Central memory CD8-positive, alpha-beta T cell (primary cell): ENCODE results near the gene RBP5.
"Not testable (repeated sequence)": the region's sequence is repeated elsewhere in the genome, so short reads cannot be mapped to it uniquely, and the experiment has no call there.

ENCODE experiments used
- ATAC-seq: fragments of 150-1000 bp; cut with Tn5 transposase; replicated peaks from 2 replicates; pipeline ENCODE4 v1.10.0; 2022; ENCODE audit warnings: mild to moderate bottlenecking, moderate FRiP score, moderate number of reproducible peaks; ENCODE audit not compliant: poor library complexity, severe bottlenecking; ENCODE audit errors: extremely low read depth
- DNase-seq, 2 donors: peaks; one replicate each; pipeline ENCODE4 v3.0.0; 2021; ENCODE audit warnings: low spot score in 2 of 2
- H3K27ac Mint-ChIP-seq: one replicate; pipeline ENCODE4 v1.8.0; 2022; ENCODE audit warnings: low read depth, mild to moderate bottlenecking, moderate library complexity, mixed read lengths
- H3K27me3 Mint-ChIP-seq: one replicate; pipeline ENCODE4 v1.8.0; 2022; ENCODE audit warnings: mixed read lengths
- H3K36me3 Mint-ChIP-seq: one replicate; pipeline ENCODE4 v1.8.0; 2022; ENCODE audit warnings: mild to moderate bottlenecking, moderate library complexity, mixed read lengths; ENCODE audit not compliant: insufficient read depth
- H3K4me1 Mint-ChIP-seq: one replicate; pipeline ENCODE4 v1.8.0; 2022; ENCODE audit warnings: mixed read lengths
- H3K4me3 Mint-ChIP-seq: one replicate; pipeline ENCODE4 v1.8.0; 2022; ENCODE audit warnings: mild to moderate bottlenecking, moderate library complexity, mixed read lengths
- H3K9me3 Mint-ChIP-seq: one replicate; pipeline ENCODE4 v1.8.0; 2022; ENCODE audit warnings: mixed read lengths

The RBP5 gene

GRCh38 chr12:7116196-7116595 lies 12.5 kb downstream of the RBP5 start:
- ATAC-seq (no peak), DNase-seq (no peak)
- H3K36me3 Mint-ChIP-seq, result peaks cover 2% of the 10 kb centered on the region
- H3K4me3 Mint-ChIP-seq, result no peak overlapping the region
- no peaks in the 10 kb centered on the region for H3K27me3 Mint-ChIP-seq
- no peak overlapping the region for H3K27ac Mint-ChIP-seq
- H3K9me3 Mint-ChIP-seq, result no peaks in the 10 kb centered on the region
- H3K4me1 Mint-ChIP-seq, result peaks cover 9% of the 10 kb centered on the region

DNA sequence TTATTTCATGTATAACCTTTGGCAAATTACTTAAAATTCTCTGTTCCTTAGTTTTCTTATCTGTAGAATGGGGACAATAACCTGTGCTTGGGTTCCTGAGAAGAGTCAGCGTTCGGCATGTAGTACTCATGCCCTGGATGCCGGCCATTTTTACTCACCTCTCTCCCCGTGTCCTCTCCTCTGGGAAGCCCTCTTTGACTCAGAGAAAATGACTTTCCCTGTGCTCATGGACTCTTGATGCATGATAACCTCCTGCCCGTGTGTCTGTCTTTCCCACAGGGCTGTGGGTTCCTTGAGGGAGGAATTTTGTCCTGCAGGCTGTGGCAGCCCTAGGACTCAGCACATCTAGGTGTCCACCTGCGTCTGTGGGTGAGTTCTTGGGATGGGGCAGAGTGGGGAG lies 13.8 kb downstream of the RBP5 start:
- no peak for ATAC-seq

DNA sequence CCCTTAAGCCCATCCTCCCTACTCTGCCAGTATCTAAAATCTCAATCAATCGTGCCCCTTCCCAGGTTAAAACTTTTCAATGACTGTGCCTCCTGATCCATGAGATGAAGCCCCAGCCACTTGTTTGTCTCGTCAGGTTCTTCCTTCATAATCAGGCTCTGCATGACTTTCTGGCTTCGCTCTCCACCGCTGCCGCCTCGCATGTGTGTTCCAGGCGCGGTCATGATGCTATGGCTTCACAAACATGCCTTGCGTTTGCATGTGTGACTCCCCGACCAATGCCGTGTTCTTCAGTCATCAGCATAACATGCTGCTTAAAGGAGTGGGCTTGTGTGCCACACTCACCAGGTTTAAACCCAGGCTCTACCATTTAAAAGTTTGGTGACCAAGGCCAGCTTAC lies 14.7 kb downstream of the RBP5 start:
- Mint-ChIP-seq H3K27ac (peak overlapping the region; percentile 73), H3K4me1 (peaks cover 26% of the 10 kb centered on the region), H3K36me3 (peaks cover 5% of the 10 kb centered on the region), H3K9me3 (no peaks in the 10 kb centered on the region), H3K4me3 (no peak overlapping the region), H3K27me3 (no peaks in the 10 kb centered on the region)
- no peak for DNase-seq
- no peak for ATAC-seq

More for the DNA sequence above, 13.8 kb downstream of the RBP5 start:
- Mint-ChIP-seq H3K27me3 (no peaks in the 10 kb centered on the region), H3K9me3 (no peaks in the 10 kb centered on the region), H3K27ac (peak overlapping the region; percentile 51), H3K36me3 (peaks cover 3% of the 10 kb centered on the region), H3K4me1 (peaks cover 19% of the 10 kb centered on the region), H3K4me3 (no peak overlapping the region)
- no peak for DNase-seq

DNA sequence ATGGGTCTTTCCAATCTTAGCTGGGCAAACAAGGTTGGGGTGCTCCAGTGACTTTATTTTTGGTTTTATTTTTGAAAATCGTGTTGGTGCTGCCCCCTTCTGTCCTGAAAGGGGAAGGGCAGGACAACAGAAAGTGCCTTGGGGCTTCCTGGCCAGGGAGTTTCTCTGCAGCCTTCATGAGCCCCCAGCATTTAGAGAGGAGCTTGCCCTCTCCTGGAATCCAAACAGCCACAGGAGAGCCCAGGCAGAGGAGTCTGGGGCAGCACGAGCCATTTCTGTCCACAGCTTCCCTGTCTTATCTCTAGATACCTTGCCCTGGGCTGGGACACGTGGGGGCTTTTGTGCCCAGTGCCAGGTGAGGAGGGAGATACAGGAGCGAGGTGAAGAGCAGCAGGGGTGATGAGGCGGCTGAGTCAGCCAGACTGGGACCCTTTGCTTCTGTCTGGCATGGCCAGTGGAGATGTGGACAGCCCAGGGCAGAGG lies 15.3 kb downstream of the RBP5 start:
- peaks cover 7% of the 10 kb centered on the region for H3K36me3 Mint-ChIP-seq
- no peak overlapping the region for H3K4me3 Mint-ChIP-seq
- H3K9me3 Mint-ChIP-seq, result no peaks in the 10 kb centered on the region
- H3K27ac Mint-ChIP-seq, result peak overlapping the region; percentile 73
- no peaks in the 10 kb centered on the region for H3K27me3 Mint-ChIP-seq
- H3K4me1 Mint-ChIP-seq, result peaks cover 28% of the 10 kb centered on the region
- peak in 1 of 2 donors; percentile 32 for DNase-seq
- no peak for ATAC-seq

GRCh38 chr12:7112041-7112440 lies 16.6 kb downstream of the RBP5 start:
- ATAC-seq, result no peak
- Mint-ChIP-seq H3K4me3 (no peak overlapping the region), H3K4me1 (peaks cover 38% of the 10 kb centered on the region), H3K27me3 (no peaks in the 10 kb centered on the region), H3K36me3 (peaks cover 7% of the 10 kb centered on the region), H3K9me3 (no peaks in the 10 kb centered on the region), H3K27ac (no peak overlapping the region)
- no peak for DNase-seq

GRCh38 chr12:7110661-7111060 lies 18.0 kb downstream of the RBP5 start:
- H3K4me3 Mint-ChIP-seq, result no peak overlapping the region
- ATAC-seq, result no peak
- H3K9me3 Mint-ChIP-seq, result peaks cover 4% of the 10 kb centered on the region
- peaks cover 51% of the 10 kb centered on the region for H3K4me1 Mint-ChIP-seq
- no peaks in the 10 kb centered on the region for H3K27me3 Mint-ChIP-seq
- H3K36me3 Mint-ChIP-seq, result peaks cover 7% of the 10 kb centered on the region
- DNase-seq, result no peak
- peak overlapping the region; percentile 49 for H3K27ac Mint-ChIP-seq

DNA sequence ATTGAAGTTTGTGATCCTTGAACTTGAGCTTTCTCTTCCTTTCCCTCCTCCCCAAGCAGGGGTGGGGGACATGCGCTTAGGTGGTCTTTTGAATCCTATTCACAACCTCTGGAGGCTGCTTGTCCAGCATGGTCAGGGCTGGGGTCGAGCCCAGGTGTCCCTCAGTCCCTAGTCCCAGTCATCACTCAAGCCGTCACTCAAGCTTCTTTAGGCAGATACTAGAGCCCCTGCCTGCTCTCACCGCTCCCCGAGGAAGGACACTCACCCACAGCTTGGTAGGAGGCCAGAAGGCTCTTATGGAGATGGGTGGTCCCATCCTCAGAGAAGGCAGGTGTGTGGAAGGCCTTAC lies 19.1 kb downstream of the RBP5 start:
- Mint-ChIP-seq H3K4me3 (peak overlapping the region; percentile 93), H3K36me3 (peaks cover 7% of the 10 kb centered on the region), H3K27me3 (no peaks in the 10 kb centered on the region), H3K4me1 (peaks cover 58% of the 10 kb centered on the region), H3K9me3 (peaks cover 7% of the 10 kb centered on the region), H3K27ac (peak overlapping the region; percentile 89)
- ATAC-seq (no peak), DNase-seq (no peak)

GRCh38 chr12:7108796-7109571 lies 19.7 kb downstream of the RBP5 start, which contains the start of gene C1RL:
Gene C1RL (minus strand): TSS chr12:7109214. CDS start chr12:7109180, 34 bp downstream.
- Mint-ChIP-seq H3K27ac (peak within 1 kb of the TSS; percentile 89), H3K9me3 (peaks cover 7% of the 10 kb centered on the region), H3K4me1 (peaks cover 57% of the 10 kb centered on the region), H3K36me3 (peaks cover 9% of the 10 kb centered on the region), H3K4me3 (peak within 1 kb of the TSS; percentile 93), H3K27me3 (no peaks in the 10 kb centered on the region)
- DNase-seq (peak; percentile 50 to 74), ATAC-seq (peak; percentile 17)

- ATAC-seq (peak; percentile 97), DNase-seq (peak; percentile 43 to 46)
- Mint-ChIP-seq H3K36me3 (peaks cover 14% of the 10 kb centered on the region), H3K4me3 (peak overlapping the region; percentile 93), H3K9me3 (peaks cover 7% of the 10 kb centered on the region), H3K4me1 (peaks cover 59% of the 10 kb centered on the region), H3K27ac (peak overlapping the region; percentile 89), H3K27me3 (no peaks in the 10 kb centered on the region)
Observed at GRCh38 chr12:7108003-7108795, 20.5 kb downstream of the RBP5 start.

- peak overlapping the region; percentile 93 for H3K4me3 Mint-ChIP-seq
- ATAC-seq (no peak), DNase-seq (no peak)
- peak overlapping the region; percentile 89 for H3K27ac Mint-ChIP-seq
- peaks cover 64% of the 10 kb centered on the region for H3K4me1 Mint-ChIP-seq
- peaks cover 7% of the 10 kb centered on the region for H3K9me3 Mint-ChIP-seq
- H3K36me3 Mint-ChIP-seq, result peaks cover 15% of the 10 kb centered on the region
- H3K27me3 Mint-ChIP-seq, result no peaks in the 10 kb centered on the region
Observed at GRCh38 chr12:7107636-7108002, 21.1 kb downstream of the RBP5 start.

GRCh38 chr12:7107181-7107580 lies 21.5 kb downstream of the RBP5 start:
- not testable (repeated sequence) for H3K27me3 Mint-ChIP-seq, ATAC-seq, DNase-seq, H3K27ac Mint-ChIP-seq, H3K9me3 Mint-ChIP-seq
- Mint-ChIP-seq H3K36me3 (peaks cover 16% of the 10 kb centered on the region), H3K4me3 (peak overlapping the region; percentile 93), H3K4me1 (peaks cover 69% of the 10 kb centered on the region)

GRCh38 chr12:7106082-7106481 lies 22.6 kb downstream of the RBP5 start:
- peak overlapping the region; percentile 58 for H3K27ac Mint-ChIP-seq
- DNase-seq (no peak), ATAC-seq (no peak)
- H3K4me1 Mint-ChIP-seq, result peaks cover 69% of the 10 kb centered on the region
- H3K4me3 Mint-ChIP-seq, result peak overlapping the region; percentile 45
- no peaks in the 10 kb centered on the region for H3K27me3 Mint-ChIP-seq
- peaks cover 7% of the 10 kb centered on the region for H3K9me3 Mint-ChIP-seq
- H3K36me3 Mint-ChIP-seq, result peaks cover 16% of the 10 kb centered on the region
